Brain microvascular endothelial cell (primary cell): ENCODE data around the gene BSND.
A peak's percentile ranks its signal among the peaks of the same experiment; 100 is the strongest.

ENCODE experiments used
- DNase-seq: peaks from one replicate; pipeline ENCODE4 v3.0.0-alpha.2; 2020
- H3K27ac ChIP-seq: fragments of 250-450 bp; sonication (Bioruptor Pico); 2 replicates; pipeline ENCODE4 v1.5.1; 2020; ENCODE audit warnings: mild to moderate bottlenecking, moderate library complexity
- H3K27me3 ChIP-seq: fragments of 250-450 bp; sonication (Bioruptor Pico); replicated peaks from 2 replicates; pipeline ENCODE4 v1.5.1; 2020; ENCODE audit warnings: mild to moderate bottlenecking
- H3K36me3 ChIP-seq: fragments of 250-450 bp; sonication (Bioruptor Pico); replicated peaks from 2 replicates; pipeline ENCODE4 v1.5.1; 2020; ENCODE audit warnings: mild to moderate bottlenecking
- H3K4me3 ChIP-seq: 2 replicates; pipeline ENCODE4 v1.5.1; 2011; ENCODE audit warnings: low read depth, mild to moderate bottlenecking, control low read depth, low read length, moderate library complexity
- CTCF ChIP-seq: IDR thresholded peaks from 2 replicates; pipeline ENCODE4 v1.5.1; 2011; ENCODE audit warnings: low read depth, mild to moderate bottlenecking, moderate library complexity, low read length, control low read depth, inconsistent platforms; ENCODE audit errors: missing control alignments
- in situ Hi-C: cut with HindIII; loops from 2 replicates; pipeline ENCODE4 v1.10.0; 2017; ENCODE audit warnings: low sequenced_read_pairs, low pct_ligation_motif_present

The BSND gene

GRCh38 chr1:54980528-54981241, 18.0 kb upstream of the BSND start, which contains the start of gene TMEM61:
Gene TMEM61, plus strand, starts transcription at chr1:54980628. Its CDS starts 438 bp downstream, at chr1:54981066.
- H3K27ac ChIP-seq: no peak within 1 kb of the TSS
- no peaks in the 10 kb centered on the region for H3K36me3 ChIP-seq
- peaks cover 26% of the 10 kb centered on the region for H3K27me3 ChIP-seq
- no peak for DNase-seq
- TF ChIP-seq CTCF: no peak
- in situ Hi-C loops: no loop called here
- peak within 1 kb of the TSS; percentile 34 for H3K4me3 ChIP-seq

- TF ChIP-seq CTCF: no peak
- Histone ChIP-seq H3K27me3 (peaks cover 26% of the 10 kb centered on the region), H3K4me3 (no peak overlapping the region), H3K27ac (no peak overlapping the region), H3K36me3 (no peaks in the 10 kb centered on the region)
- in situ Hi-C loops: no loop called here
- DNase-seq: no peak
Measured at GRCh38 chr1:54981466-54981865, 17.3 kb upstream of the BSND start.

- Histone ChIP-seq H3K27ac (no peak overlapping the region), H3K27me3 (peaks cover 26% of the 10 kb centered on the region), H3K4me3 (no peak overlapping the region), H3K36me3 (no peaks in the 10 kb centered on the region)
- no peak for TF ChIP-seq CTCF
- in situ Hi-C loops: no loop called here
- DNase-seq: no peak
Measured at GRCh38 chr1:54982739-54983138, 16.0 kb upstream of the BSND start.

- no peaks in the 10 kb centered on the region for H3K36me3 ChIP-seq
- in situ Hi-C loops: no loop called here
- DNase-seq: no peak
- H3K4me3 ChIP-seq: no peak overlapping the region
- no peak overlapping the region for H3K27ac ChIP-seq
- peaks cover 26% of the 10 kb centered on the region for H3K27me3 ChIP-seq
- no peak for TF ChIP-seq CTCF
Measured at GRCh38 chr1:54984131-54984842, 14.4 kb upstream of the BSND start.

- no peak overlapping the region for H3K4me3 ChIP-seq
- no peak overlapping the region for H3K27ac ChIP-seq
- no peaks in the 10 kb centered on the region for H3K36me3 ChIP-seq
- peaks cover 17% of the 10 kb centered on the region for H3K27me3 ChIP-seq
- DNase-seq: no peak
- no peak for TF ChIP-seq CTCF
- in situ Hi-C loops: no loop called here
Measured at GRCh38 chr1:54985556-54985955, 13.2 kb upstream of the BSND start.
